ENCODE data around the gene NUP42.

Gene NUP42

GRCh38 chr7:23218196-23218595, 36.3 kb downstream of the NUP42 start:
- Histone ChIP-seq H3K4me1 (ENCODE audit: control insufficient read depth, insufficient read depth, low read length) (no peaks in the 10 kb centered on the region), H3K36me3 (ENCODE audit: control insufficient read depth in 2 of 2, insufficient read depth in 1 of 2, low read length in 2 of 2) (no peaks in the 10 kb centered on the region), H3K9me3 (ENCODE audit: control insufficient read depth, insufficient read depth, low read depth, low read length) (no peaks in the 10 kb centered on the region), H3K27ac (ENCODE audit: extremely low read depth, low read depth, low read length) (no peak overlapping the region), H3K4me3 (ENCODE audit: low read depth, low read length) (no peak overlapping the region)
- ChIA-PET CTCF (interaction anchor here (0.7 kb wide), 1 partner anchor 59 kb away, joined by 3 read pairs; no protein-coding TSS in a partner anchor), POLR2A (no interaction called here)
- TF ChIP-seq TRIM28 (IDR thresholded peaks at IDR 0.05; ENCODE audit: borderline replicate concordance, low read length) (no peak), ZNF792 (tag by site-specific recombination; IDR thresholded peaks at IDR 0.05) (no peak), SP7 (tag by site-specific recombination; IDR thresholded peaks at IDR 0.05) (no peak), ZNF518A (tag by site-specific recombination; conservative IDR thresholded peaks at IDR 0.05; ENCODE audit: low read depth) (no peak), GLIS2 (tag by site-specific recombination; IDR thresholded peaks at IDR 0.05) (no peak), ZBTB48 (tag by site-specific recombination; IDR thresholded peaks at IDR 0.05) (no peak), ZNF747 (tag by site-specific recombination; IDR thresholded peaks at IDR 0.05) (no peak)

- H3K9me3 ChIP-seq (ENCODE audit: control insufficient read depth, insufficient read depth, low read depth, low read length) = no peaks in the 10 kb centered on the region
- no peak overlapping the region for H3K4me3 ChIP-seq (ENCODE audit: low read depth, low read length)
- H3K36me3 ChIP-seq (ENCODE audit: control insufficient read depth in 2 of 2, insufficient read depth in 1 of 2, low read length in 2 of 2) = no peaks in the 10 kb centered on the region
- TF ChIP-seq ZIC2 (tag by site-specific recombination; IDR thresholded peaks at IDR 0.05) = peak; percentile 20; the same call in 1 of the 2 replicates
- TF ChIP-seq REST (tag by site-specific recombination; IDR thresholded peaks at IDR 0.05) = 0 out of 2 replicates have a peak, but pooled peaks have one; percentile 35
- no peak for TF ChIP-seq KLF7 (tag by site-specific recombination; IDR thresholded peaks at IDR 0.05; ENCODE audit: borderline replicate concordance)
- CTCF ChIA-PET = no interaction called here
- POLR2A ChIA-PET = interaction anchor here (0.6 kb wide), 1 partner anchor 11 kb away, joined by 3 read pairs; no protein-coding TSS in a partner anchor
- no peak overlapping the region for H3K27ac ChIP-seq (ENCODE audit: extremely low read depth, low read depth, low read length)
- H3K4me1 ChIP-seq (ENCODE audit: control insufficient read depth, insufficient read depth, low read length) = no peaks in the 10 kb centered on the region
Observed at GRCh38 chr7:23220690-23221305, 39.0 kb downstream of the NUP42 start.

GRCh38 chr7:23222439-23223030, 40.7 kb downstream of the NUP42 start:
- TF ChIP-seq ZNF140 (tag by site-specific recombination; IDR thresholded peaks at IDR 0.05) (no peak), ZNF521 (tag by site-specific recombination; IDR thresholded peaks at IDR 0.05) (no peak), PRDM10 (tag by site-specific recombination; IDR thresholded peaks at IDR 0.05) (peak; percentile 19; the same call in 1 of the 2 replicates), ZNF280D (tag by site-specific recombination; IDR thresholded peaks at IDR 0.05) (no peak)
- Histone ChIP-seq H3K4me1 (ENCODE audit: control insufficient read depth, insufficient read depth, low read length) (no peaks in the 10 kb centered on the region), H3K27ac (ENCODE audit: extremely low read depth, low read depth, low read length) (no peak overlapping the region), H3K4me3 (ENCODE audit: low read depth, low read length) (no peak overlapping the region), H3K9me3 (ENCODE audit: control insufficient read depth, insufficient read depth, low read depth, low read length) (no peaks in the 10 kb centered on the region), H3K36me3 (ENCODE audit: control insufficient read depth in 2 of 2, insufficient read depth in 1 of 2, low read length in 2 of 2) (no peaks in the 10 kb centered on the region)
- POLR2A ChIA-PET = no interaction called here
- CTCF ChIA-PET = interaction anchor here (0.7 kb wide), 1 partner anchor 10 kb away, joined by 3 read pairs; no protein-coding TSS in a partner anchor

All from HEK293 (cell line).